Activated CD4-positive, CD25-positive, alpha-beta regulatory T cell treated with anti-CD3 and anti-CD28 coated beads, Interleukin-2, amount 50 U/mL, for 72 hours (primary cell): ENCODE measurements around the gene UFC1.

Experiments used
- DNase-seq: peaks from one replicate; pipeline ENCODE4 v3.0.0; 2021

The UFC1 gene

DNA sequence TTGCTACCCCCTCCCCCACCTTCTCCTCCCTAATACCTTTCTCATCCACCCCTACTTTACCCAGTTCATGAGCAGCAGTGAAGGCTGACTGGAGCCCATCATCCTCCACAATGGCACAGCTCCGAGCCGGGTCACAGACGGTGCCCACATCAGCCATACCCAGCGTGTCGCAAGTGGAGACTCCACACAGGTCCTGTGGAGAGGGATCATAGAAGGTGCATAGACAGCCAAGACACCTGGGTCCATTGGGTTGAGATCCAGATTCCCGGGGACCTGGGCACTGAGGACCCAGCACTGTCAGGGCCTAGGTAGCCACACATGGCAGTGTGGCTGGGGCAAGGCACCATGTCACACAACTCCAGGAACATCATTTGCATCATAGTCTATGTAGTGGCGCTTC, 42.3 kb downstream of the UFC1 start:
- no peak for DNase-seq

DNA sequence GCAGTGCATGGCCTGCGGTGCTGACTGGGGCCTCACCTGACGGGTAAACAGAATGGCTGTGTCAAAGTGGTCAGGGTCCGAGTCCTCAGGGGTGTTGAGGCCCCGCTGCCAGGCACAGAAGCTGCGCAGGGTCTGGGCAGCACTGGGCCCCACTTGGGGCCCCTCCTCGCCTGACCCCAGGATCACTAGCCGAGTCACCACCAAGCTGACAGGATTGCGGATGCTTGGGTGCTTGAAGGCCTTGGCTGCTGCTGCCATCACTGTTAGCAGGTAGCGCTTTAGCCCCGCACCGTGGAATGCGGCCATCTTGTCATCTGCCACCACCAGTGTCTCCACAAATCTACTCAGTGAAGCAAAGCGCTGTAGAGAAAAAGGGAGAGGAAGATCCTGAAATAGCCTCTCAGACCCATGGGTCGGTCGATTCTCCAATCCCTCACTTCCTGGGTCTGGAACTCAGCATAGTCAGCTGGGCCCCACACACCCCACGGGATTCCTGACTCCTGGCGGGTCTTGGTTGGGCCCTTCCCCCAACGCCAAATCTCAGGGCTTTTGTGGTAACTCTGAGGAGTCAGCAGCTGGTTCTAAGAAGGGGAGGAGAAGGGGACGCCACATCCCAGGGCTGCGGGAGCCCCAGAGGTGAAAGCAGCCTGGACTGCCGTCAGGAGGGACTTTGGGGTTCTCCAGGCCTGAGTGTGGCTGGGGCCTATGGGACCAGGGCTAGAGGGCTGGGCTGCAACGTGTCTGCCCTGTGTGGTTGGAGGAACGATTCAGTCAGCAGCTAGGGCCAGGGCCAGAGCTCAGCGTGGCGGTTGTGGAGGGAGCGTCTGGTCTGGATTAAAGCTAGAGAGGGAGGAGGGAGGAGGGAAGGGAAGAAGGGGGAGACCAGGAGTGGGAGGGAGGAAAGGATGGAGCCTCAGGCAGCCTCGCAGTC, 43.0 kb downstream of the UFC1 start:
- DNase-seq: no peak

- no peak for DNase-seq
These were observed 43.9 kb downstream of the UFC1 start for GRCh38 chr1:161197560-161198193.

GRCh38 chr1:161198194-161198896, 44.6 kb downstream of the UFC1 start:
- DNase-seq: no peak

- no peak for DNase-seq
These were observed 45.2 kb downstream of the UFC1 start, which contains the start of gene ADAMTS4 for GRCh38 chr1:161198897-161199431. ADAMTS4 (minus strand) TSS chr1:161199054; CDS start chr1:161198627, 427 bp downstream.

DNA sequence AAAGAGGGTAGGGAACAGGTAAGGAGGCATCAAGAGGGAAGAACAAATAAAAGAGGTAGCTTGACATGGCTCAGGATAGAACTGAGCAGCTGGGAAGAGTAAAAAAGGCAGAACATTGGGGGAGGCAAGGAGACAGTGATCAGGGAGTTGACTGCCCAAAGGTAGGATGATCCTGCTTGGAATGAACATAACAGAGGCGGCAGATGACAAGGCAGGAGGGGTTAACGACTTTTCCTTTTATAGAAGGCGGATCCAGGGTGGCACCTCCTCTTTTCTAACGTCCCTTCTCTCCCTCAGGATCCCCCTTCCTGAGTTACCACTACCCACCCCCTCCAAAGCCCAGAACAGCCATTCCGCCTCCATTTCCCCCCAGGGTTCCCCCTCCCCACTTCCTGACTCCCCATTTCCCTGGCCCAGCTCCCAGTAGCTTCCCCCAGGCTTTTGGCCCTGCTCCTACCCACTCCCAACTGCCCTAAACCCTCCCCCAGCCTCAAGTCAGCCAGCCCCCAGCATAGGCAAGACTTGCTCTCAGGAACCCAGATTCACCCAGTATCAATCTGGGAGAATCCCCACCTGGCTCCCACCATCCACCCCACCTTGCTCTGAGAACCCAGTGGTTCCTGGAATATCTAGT, 45.8 kb downstream of the UFC1 start:
- no peak for DNase-seq

- no peak for DNase-seq
These were observed 46.7 kb downstream of the UFC1 start for GRCh38 chr1:161200421-161200991.

- no peak for DNase-seq
These were observed 47.4 kb downstream of the UFC1 start for GRCh38 chr1:161200992-161201835.

- DNase-seq: peak; percentile 89
These were observed 48.3 kb downstream of the UFC1 start, which contains the start of gene NDUFS2 for GRCh38 chr1:161201836-161202712. NDUFS2 (plus strand) TSS chr1:161202367; CDS start chr1:161202386, 19 bp downstream.

DNA sequence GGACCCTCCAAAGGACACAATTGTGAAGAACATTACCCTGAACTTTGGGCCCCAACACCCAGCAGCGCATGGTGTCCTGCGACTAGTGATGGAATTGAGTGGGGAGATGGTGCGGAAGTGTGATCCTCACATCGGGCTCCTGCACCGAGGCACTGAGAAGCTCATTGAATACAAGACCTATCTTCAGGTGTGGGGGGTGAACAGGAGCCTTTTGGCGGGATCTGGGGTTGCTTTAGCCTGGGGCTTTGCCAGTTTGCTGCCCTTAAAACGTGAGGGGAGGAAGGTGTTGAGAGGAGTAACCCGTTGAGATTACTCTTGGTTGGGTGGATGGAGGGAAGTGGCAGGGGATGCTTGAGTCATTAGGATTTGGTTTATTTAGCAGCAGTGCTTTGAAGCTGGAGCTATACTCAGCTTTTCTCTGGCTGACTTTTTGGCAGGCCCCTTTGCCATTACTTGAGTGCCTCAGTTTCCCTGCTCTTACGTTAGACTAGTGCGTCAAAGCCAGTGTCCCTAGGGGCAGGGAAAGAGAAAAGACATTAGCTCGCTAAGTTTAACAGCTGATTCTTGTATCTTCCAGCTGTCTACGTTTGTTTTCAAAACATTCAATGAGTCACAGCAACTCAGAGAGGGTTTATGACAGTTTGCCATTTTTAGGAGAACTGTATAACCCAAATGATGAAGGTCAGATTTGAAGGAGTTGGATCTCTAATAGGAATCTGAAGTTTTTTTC, 52.8 kb downstream of the UFC1 start:
- DNase-seq: no peak

DNA sequence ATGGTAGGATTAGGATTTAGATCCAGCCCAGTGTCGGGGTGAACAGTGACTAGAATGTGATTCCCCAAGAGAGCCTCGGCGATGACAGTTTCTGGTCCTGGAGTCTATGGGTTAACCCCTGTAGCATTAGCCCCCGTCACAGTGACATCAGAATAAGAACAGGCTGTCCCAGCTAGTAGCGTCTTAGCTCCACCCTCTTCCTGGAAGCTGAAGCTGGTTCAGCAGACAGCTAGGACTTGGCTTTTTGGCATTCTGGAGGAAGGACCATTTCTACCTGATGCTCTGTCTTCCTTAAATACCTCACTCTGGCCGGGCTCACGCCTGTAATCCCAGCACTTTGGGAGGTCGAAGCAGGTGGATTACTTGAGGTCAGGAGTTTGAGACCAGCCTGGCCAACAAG, 53.4 kb downstream of the UFC1 start:
- DNase-seq: no peak
